GM18526 (cell line): Measurements from ENCODE around the gene NAA50.
A peak's percentile ranks its signal among the peaks of the same experiment; 100 is the strongest.

Source experiments
- POLR2A ChIP-seq: IDR thresholded peaks from 3 replicates; pipeline ENCODE4 v1.6.1; 2011; ENCODE audit not compliant: insufficient read length; ENCODE audit errors: extremely low read depth

NAA50 gene

DNA sequence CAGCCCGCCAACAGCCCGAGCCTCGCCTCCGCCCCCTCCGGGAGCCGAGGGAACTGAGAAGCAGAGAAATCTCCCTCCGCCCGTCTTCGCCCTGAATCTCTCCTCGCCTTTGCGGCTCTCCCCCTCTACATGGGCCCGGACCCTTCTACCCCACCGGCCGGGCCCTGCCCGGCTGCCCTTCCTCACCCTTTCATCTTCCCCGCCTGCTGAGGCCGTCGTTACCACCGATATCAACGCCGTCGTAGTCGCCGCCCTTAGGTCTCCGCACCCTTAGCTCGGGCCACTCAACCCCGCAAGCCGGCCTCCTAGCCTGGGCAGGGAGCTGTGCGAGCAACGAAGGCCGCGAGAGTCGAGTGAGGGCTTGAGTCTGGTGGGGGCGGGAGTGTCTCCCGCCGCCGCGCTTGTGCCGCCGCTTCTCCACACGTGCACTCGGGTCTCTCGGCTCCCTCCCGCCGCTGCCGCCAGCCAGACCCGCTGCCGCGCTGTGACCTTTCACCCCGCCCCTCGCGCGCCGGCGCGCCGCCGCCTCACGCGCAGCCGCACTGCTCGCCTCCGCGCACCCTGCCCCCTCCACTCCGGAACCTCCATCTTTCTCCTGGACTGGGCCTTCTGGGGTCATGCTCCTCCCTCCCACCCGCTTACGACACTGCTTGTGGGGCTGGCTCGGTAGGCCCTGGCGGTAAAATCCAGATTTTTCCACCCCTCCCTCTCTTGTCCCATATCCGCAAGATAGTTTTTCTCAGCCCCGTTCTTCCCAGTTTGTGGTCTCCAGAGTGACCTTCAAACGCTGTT is at the start of gene NAA50:
Gene NAA50, minus strand, starts transcription at position 494 of the 792 bp plus-strand sequence. Its CDS starts 300 bp downstream, at position 194.
- peak; percentile 88 for TF ChIP-seq POLR2A

DNA sequence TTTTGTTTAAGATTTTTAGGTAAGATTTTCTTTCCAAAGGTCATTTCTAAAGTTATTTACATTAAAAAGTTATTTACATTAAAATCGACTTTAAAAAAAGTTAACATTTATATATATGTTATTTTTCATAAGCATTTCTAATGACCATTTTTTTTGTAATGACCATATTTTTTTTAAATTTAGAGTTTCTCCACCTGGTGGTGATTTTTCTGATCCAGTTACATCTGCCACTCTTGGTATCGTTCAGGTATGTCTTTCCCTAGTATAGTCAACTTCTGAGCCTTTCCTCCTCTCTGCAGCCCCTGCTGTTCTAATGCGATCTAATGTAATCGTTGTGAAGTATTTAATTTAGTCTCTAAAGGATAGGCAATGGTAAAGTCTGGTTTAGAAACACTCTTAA is 49.6 kb upstream of the NAA50 start:
- TF ChIP-seq POLR2A: no peak

DNA sequence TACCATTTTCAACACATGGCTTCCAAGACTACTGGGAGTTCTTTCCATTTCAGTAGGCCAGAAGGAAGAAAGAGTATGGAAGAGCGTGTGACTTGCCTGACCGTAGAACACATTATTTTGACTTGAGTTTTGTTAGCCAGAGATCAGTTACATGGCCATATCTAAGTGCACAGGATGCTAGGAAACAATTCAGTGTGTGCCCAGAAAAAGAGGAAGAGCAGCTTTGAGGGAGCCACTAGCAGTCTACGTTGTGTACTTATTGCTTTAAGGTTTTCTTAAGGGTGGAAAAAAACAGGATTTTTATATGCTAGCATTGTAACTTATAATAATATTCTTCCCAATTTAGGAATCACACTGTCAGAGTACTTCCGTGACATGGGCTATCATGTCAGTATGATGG is 48.5 kb upstream of the NAA50 start:
- TF ChIP-seq POLR2A: no peak

DNA sequence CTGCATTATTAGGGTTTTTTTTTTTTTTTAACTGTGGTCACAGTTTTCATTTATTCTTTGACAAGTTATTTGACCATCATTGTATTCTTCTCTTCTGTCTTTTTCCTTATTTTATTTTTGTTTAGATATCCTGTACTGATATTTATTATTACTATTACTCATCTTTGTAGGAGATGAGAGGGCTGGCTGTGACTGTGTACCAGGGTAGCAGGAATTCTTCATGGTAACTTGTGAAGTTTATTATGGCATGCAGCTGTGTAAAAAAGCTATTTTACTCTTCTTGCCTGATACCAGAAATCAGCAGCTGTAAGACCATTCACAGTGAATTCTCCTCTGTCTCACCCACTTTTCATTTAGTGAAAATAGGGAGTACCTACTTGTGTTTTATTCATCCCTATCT is 45.3 kb upstream of the NAA50 start:
- no peak for TF ChIP-seq POLR2A

DNA sequence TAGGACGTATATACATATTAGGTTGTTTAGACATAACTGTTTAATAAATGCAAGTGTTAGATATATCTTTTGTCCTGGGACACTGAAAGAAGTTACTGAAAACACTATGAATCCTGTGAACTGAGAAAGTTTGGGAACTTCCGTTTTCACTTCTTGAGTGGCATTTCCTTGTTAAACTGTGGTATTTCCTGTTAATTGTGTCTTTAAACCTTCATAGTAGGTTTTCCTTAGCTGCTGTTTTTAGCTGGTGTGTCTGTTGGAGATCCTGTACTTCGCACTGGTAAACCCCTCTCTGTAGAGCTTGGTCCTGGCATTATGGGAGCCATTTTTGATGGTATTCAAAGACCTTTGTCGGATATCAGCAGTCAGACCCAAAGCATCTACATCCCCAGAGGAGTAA is 37.9 kb upstream of the NAA50 start:
- no peak for TF ChIP-seq POLR2A

DNA sequence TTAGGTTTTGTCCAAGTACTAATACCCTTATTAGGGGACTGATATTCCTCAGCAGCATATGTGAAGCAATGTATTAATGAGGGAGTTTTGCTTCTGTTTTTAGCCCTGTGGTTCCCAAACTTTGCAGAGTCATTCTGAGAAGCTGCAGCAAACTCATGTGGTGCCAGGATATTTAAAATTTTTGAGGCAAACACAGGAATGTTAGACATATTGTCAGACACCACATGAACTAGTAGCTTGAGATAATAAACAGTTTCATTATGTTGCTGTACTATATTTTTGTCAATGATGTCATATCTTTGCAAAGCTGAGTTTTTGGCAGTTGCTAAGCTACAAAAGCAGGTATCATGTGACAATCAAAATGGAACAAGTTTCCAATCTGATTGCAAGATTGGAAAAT is 37.4 kb upstream of the NAA50 start:
- TF ChIP-seq POLR2A: no peak

DNA sequence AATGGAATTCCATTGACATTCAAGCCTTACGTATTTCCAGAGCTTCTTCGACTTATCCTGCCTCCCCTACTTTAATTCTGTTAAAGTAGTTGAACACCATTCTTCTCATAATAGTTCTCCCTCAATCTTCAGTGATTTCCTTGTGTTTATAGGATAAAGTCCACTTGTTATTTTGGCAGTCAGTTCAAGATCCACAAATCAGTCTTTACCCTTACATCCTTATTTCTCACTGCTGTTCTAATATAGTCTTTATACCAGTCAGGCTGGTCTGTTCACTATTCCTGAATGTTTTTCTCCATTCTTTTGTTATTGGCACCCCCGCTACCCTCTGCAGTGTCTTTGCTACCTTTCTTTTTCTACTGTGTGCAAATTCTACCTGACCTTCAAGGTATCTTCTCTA is 30.5 kb upstream of the NAA50 start:
- TF ChIP-seq POLR2A: no peak

DNA sequence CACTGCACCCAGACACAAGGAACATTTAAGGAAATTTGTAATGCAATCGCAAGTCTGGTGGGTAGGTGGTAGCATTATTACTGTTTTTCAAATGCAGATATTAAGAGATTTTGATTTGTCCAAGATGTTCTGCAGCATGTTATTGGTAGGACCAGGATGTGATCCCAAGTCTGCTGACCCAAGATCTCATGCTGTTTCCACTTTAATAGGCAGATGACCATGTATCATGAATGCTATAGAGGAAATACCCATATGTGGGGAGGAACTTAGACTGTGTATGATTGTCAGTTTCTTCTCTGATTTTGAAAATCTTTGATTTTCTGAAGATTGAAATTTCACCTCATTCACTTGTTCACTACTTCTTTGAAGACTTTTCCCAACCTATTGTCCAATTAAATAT is 29.5 kb upstream of the NAA50 start:
- no peak for TF ChIP-seq POLR2A

DNA sequence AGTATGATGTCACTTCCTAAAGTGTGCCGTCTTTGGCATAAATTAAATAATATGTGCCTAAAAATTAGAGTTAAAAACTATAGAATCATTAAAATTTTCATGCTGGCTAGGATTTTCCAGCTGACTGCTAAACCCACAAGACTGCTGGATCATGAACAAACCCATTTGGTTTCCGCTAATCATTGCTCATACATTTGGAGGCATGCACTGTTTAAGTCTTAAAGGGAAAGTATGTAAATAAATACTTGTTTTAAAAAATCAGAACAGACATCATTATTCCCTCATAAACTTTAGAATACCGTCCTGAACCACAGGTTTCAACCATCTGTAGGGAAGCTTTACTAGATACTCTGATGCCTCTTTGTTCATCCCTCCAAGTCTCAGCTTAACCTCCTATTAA is 27.3 kb upstream of the NAA50 start:
- no peak for TF ChIP-seq POLR2A

DNA sequence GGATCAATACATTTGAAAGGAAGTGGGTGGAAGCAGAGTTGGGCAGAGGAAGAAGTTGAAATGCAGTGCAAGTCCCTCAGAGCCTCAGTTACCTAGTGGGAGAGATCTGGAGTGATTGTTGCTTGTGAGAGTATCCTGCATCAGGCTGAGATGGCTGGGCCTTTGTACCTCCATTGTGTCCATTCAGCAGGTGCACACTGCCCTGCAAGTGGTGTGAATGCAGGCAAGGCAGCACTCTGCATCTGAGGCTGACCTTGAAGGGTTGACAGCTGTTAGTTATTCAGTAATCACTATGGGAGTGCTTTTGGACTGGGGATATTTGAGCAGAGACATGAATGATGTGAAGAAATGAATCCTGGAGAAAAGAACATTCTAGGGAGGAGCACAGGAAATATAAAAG is 25.9 kb upstream of the NAA50 start:
- no peak for TF ChIP-seq POLR2A

DNA sequence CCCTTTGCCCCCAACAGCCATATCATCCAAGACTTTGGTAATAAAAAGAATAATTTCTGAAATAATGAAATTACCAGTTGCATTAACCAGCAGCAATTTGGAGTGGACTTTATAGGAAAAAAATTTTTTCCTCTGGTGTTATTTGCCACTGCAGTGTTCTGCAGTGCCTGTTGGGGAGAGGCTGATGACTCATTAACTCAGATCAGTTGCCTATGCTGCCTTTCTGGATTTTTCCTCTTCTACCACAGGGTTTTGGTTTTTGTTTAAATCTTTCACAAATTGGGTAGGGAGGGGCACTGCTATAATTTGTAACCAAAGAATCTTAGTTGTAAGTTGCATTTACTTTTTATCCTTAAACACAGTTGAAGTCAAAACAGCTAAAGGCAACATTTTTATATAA is 23.5 kb upstream of the NAA50 start:
- no peak for TF ChIP-seq POLR2A

DNA sequence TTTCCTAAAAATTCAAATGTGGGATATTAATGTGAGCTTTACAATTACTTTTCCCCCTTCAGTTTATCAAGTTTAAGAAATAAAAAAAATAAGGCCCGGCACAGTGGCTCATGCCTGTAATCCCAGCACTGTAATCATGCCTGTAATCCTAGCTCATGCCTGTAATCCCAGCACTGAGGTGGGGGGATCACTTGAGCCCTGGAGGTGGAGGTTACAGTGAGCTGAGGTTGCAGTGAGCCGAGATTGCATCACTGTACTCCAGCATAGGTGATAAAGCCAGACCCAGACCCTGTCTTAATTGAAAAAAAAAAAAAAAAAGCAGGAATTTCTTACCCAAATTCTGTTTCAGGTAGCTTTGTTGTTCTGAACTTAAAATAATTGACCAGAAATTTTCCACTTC is 18.6 kb upstream of the NAA50 start:
- no peak for TF ChIP-seq POLR2A

DNA sequence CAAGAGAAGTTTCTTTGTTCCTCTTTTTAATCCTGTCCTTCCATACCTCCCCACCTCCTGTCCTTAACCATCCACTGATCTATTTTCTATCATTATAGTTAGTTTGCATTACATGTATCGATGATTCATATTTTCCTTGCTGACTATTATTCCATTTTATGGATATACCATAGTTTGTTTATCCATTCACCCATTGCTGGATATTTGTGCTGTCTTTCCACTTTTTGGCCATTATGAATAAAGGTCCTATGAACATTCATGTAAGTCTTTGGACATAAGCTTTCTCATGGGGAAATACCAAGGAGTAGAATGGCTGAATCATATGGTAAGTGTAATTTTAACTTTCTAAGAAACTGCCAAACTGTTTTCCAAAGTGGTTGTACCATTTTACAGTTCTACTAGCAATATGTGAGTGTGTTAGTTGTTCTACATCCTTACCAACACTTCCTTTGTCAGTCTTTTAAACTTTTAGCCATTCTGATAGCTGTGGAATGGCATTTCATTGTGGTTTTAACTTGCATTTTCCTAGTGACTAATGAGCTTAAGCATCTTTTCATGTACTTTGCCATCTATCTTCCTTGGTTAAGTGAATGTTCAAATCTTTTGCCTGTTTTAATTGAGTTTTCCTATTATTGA is 12.5 kb upstream of the NAA50 start:
- no peak for TF ChIP-seq POLR2A

DNA sequence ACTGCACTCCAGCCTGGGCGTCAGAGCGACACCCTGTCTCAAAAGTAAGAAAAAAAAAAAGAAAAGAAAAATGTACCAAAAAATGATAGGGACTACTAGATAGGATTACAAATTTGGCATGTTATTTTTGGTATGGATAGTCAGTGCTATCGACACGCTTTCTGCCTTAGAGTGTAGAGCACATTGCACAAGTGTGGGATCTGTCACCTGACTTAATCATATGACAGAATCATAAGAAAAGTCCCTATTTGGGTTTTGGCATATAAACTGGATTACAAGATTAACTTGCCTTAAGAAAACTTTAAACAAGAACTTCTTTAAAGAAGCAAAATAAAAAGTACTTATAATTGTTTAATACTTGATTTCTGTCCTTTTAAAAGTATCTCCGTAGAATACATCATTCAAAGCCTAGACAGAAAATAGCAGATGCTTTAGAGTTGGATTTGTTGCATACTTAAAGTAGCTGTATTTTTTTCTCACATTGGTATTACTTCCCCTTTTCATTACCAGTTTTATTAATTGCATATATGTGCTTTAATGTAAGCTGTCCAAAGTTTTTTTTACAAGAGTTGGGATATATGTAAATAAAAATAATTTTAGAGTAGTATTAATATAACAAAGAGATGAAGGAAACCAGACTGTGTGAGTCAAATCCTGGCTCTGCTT is 8.6 kb upstream of the NAA50 start:
- TF ChIP-seq POLR2A: no peak

DNA sequence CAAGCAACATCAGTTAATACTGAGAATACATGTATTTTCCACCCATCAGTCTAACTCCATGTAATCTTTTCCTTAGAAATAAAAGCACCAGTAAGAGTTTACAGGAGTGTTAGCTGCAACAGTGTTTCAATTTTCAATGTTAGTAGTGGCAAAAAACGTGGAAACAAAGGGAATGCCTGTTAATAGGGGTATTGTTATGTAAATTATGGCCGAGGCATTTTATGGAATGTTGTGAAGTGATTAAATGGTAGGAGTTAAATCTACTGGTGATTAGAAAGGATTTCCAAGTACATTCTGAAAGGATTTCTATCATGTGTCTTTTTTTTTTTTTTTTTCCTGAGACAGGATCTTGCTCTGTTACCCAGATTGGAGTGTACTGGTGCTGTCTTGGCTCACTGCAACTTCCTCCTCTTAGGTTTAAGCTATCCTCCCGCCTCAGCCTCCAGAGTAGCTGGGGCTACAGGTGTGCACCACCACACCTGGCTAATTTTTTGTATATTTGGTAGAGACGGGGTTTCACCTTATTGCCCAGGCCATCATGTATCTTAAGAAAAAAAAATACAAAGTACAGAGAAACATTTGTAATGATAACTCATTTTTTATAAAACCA is 7.4 kb upstream of the NAA50 start:
- no peak for TF ChIP-seq POLR2A

DNA sequence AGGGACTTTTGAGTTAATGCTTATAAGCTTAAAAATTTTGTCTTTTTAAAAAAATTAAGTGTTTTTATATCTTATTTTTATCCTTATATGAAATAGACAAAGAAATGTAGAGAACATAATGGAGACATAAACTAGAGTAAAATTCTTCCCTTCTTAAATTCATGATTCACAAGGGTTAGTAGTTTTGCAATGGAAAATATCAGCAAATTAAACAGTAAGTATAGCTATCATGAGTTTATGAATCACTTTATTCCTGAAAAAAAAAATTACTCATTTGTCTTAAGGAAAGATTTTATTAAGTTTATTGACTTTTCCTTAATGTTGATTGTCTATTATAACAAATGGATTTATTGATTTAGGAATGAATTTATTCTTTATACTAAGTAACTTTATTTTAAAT is 5.1 kb upstream of the NAA50 start:
- TF ChIP-seq POLR2A: no peak
